K562 (cell line): ENCODE measurements around the gene SH3BP5L. TPM values are rescaled to one million over a fixed set of nuclear protein-coding genes. Genes with fewer than 3 reads are reported as not detected.
A peak's percentile ranks its signal among the peaks of the same experiment; 100 is the strongest.

ENCODE experiments used
- ETV6 ChIP-seq, 3 experiments: fragments of 150-350 bp in 1 of 3; sonication (generic) in 1 of 3; formaldehyde crosslinking in 1 of 3; IDR thresholded peaks; 2 replicates each; pipeline versions ENCODE4 v1.6.1 to v1.8.0; 2014 to 2022; ENCODE audit warnings: borderline replicate concordance in 2 of 3, low read depth in 2 of 3, antibody characterized with exemption in 1 of 3, low read length in 1 of 3, mild to moderate bottlenecking in 1 of 3, missing genetic modification reagents in 1 of 3
- MAZ ChIP-seq, 2 experiments: fragments of 450-650 bp in 1 of 2; sonication (generic) in 1 of 2; formaldehyde crosslinking; IDR thresholded peaks in 1 of 2; conservative IDR thresholded peaks in 1 of 2; 2 replicates each; pipeline versions ENCODE4 v1.4.0 to v1.5.0; 2020; ENCODE audit warnings: mild to moderate bottlenecking in 1 of 2, missing genetic modification reagents in 1 of 2
- MTA1 ChIP-seq: fragments of 450-650 bp; IDR thresholded peaks from 2 replicates; pipeline ENCODE4 v1.6.1; 2017; ENCODE audit warnings: borderline replicate concordance
- POLR2H ChIP-seq: IDR thresholded peaks from 2 replicates; pipeline ENCODE4 v1.6.1; 2016; ENCODE audit warnings: missing genetic modification characterization, low read depth, mild to moderate bottlenecking, control low read depth, missing compliant biosample characterization, moderate library complexity
- PURB ChIP-seq: sonication (generic); formaldehyde crosslinking; IDR thresholded peaks from 2 replicates; pipeline ENCODE4 v1.9.0; 2021; ENCODE audit warnings: low read depth, mild to moderate bottlenecking, missing genetic modification reagents
- RFX5 ChIP-seq: IDR thresholded peaks from 2 replicates; pipeline ENCODE4 v1.6.1; 2011; ENCODE audit warnings: low read depth, mild to moderate bottlenecking, improper control_type of control experiment, low read length
- RNF2 ChIP-seq: sonication (generic); IDR thresholded peaks from 2 replicates; pipeline ENCODE4 v1.6.1; 2016
- SIN3A ChIP-seq, 2 experiments: fragments of 150-350 bp in 1 of 2; IDR thresholded peaks; 2 replicates each; pipeline ENCODE4 v1.6.1; 2011 to 2016; ENCODE audit warnings: borderline replicate concordance in 2 of 2, low read depth in 2 of 2, low read length in 2 of 2, mild to moderate bottlenecking in 2 of 2, moderate library complexity in 2 of 2; ENCODE audit not compliant: control insufficient read depth in 1 of 2
- ZNF232 ChIP-seq: sonication (generic); formaldehyde crosslinking; IDR thresholded peaks from 2 replicates; pipeline ENCODE4 v1.8.0; 2022; ENCODE audit warnings: mild to moderate bottlenecking, missing genetic modification reagents
- ZNF444 ChIP-seq: fragments of 250-450 bp; sonication (Bioruptor Pico); IDR thresholded peaks from 2 replicates; pipeline ENCODE4 v1.4.0; 2020; ENCODE audit warnings: mild to moderate bottlenecking, moderate library complexity
- polyA plus RNA-seq, 8 experiments: library from polyadenylated mRNA; depleted of rRNA in 4 of 8; stranded (reverse) in 5 of 8; unstranded in 3 of 8; fragments of >200 nt; fragmentation: Nextera tagmentation in 2 of 8; fragmentation: Illumina TruSeq in 1 of 8; extraction: Ambion mirVana in 2 of 8; extraction: Trizol in 1 of 8; gene quantifications; 2 replicates each; pipeline versions ENCODE4 v1.2.1 to v1.2.3, GENCODE V29; 2011 to 2014; ENCODE audit warnings: inconsistent platforms in 1 of 8, missing spikeins in 1 of 8
- total RNA-seq, 7 experiments: library from RNA; depleted of rRNA in 6 of 7; stranded (reverse); fragments of >200 nt in 6 of 7; fragmentation: Illumina TruSeq in 2 of 7; extraction: Trizol in 2 of 7; gene quantifications; 2 replicates each; pipeline versions ENCODE4 v1.2.1 to v1.2.3, GENCODE V29; 2011 to 2021; ENCODE audit warnings: low replicate concordance in 1 of 7
- TF ChIP-seq, protein P1 (sequence below): sonication (generic); formaldehyde crosslinking; IDR thresholded peaks from 2 replicates; pipeline ENCODE4 v1.9.0; 2022; ENCODE audit warnings: mild to moderate bottlenecking, missing genetic modification reagents
- TF ChIP-seq, protein P2 (sequence below): fragments of 250-450 bp; sonication (Bioruptor Pico); IDR thresholded peaks from 2 replicates; pipeline ENCODE4 v1.4.0; 2020
- TF ChIP-seq, protein P3 (sequence below): fragments of 450-650 bp; IDR thresholded peaks from 2 replicates; pipeline ENCODE4 v1.6.1; 2017; ENCODE audit warnings: antibody characterized with exemption
- TF ChIP-seq, protein P4 (sequence below): conservative IDR thresholded peaks from 2 replicates; pipeline ENCODE4 v1.6.1; 2011; ENCODE audit warnings: low read depth, mild to moderate bottlenecking, low read length; ENCODE audit not compliant: control insufficient read depth
- TF ChIP-seq, protein P5 (sequence below): fragments of 450-650 bp; IDR thresholded peaks from 2 replicates; pipeline ENCODE4 v1.6.1; 2016; ENCODE audit warnings: low read depth, mild to moderate bottlenecking, moderate library complexity

Gene SH3BP5L
- total and polyA plus RNA-seq, 9 of the 15 experiments (the other 6 are each of a cell fraction or from before 2014, with no cell fraction given) = 1.9 to 26.5 (median 15.8) TPM

DNA sequence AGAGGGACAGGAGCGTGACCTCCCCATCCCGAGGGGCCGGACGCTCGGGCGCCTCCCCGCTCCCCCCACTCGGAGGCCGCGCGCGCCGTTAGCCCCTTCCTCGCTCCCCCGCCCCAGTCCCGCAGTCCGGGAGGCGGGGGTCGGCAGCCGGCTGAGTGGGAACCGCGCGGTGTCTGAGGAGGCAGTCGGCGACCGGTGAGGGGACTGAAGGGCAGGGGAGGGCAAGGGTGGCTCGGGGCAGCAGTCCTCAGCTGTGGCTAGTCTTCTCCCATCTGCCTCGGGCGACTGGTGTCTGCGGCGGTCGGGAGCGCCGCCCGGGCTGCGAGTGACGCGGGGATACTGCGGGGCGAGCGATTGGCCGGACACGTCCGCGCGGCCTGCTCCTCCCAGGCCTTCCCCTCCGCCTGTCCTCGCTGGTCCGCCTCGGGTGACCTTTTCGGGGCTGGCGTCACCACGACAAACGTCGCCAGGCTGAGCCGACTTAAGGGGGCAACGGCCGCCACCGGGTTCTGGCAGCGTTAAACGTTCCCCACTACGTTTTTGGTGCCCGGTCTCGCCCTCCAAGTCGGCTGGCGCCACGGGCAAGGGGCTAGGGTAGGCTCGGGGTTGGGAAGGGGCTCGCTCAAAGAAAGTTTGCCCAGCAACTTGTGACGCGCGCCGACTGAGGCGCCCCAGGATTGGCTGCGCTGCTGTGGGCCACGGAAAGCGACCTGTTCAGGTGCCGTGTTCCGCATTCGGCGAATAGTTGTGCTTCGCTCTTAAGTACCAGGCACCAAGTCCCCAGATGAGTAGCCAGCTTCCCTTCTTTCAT lies 12.8 kb upstream of the SH3BP5L start (continued):
- TF ChIP-seq, protein P1, sequence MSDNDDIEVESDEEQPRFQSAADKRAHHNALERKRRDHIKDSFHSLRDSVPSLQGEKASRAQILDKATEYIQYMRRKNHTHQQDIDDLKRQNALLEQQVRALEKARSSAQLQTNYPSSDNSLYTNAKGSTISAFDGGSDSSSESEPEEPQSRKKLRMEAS (CRISPR knock-in tag) = peak; percentile 79
- TF ChIP-seq, protein P2, sequence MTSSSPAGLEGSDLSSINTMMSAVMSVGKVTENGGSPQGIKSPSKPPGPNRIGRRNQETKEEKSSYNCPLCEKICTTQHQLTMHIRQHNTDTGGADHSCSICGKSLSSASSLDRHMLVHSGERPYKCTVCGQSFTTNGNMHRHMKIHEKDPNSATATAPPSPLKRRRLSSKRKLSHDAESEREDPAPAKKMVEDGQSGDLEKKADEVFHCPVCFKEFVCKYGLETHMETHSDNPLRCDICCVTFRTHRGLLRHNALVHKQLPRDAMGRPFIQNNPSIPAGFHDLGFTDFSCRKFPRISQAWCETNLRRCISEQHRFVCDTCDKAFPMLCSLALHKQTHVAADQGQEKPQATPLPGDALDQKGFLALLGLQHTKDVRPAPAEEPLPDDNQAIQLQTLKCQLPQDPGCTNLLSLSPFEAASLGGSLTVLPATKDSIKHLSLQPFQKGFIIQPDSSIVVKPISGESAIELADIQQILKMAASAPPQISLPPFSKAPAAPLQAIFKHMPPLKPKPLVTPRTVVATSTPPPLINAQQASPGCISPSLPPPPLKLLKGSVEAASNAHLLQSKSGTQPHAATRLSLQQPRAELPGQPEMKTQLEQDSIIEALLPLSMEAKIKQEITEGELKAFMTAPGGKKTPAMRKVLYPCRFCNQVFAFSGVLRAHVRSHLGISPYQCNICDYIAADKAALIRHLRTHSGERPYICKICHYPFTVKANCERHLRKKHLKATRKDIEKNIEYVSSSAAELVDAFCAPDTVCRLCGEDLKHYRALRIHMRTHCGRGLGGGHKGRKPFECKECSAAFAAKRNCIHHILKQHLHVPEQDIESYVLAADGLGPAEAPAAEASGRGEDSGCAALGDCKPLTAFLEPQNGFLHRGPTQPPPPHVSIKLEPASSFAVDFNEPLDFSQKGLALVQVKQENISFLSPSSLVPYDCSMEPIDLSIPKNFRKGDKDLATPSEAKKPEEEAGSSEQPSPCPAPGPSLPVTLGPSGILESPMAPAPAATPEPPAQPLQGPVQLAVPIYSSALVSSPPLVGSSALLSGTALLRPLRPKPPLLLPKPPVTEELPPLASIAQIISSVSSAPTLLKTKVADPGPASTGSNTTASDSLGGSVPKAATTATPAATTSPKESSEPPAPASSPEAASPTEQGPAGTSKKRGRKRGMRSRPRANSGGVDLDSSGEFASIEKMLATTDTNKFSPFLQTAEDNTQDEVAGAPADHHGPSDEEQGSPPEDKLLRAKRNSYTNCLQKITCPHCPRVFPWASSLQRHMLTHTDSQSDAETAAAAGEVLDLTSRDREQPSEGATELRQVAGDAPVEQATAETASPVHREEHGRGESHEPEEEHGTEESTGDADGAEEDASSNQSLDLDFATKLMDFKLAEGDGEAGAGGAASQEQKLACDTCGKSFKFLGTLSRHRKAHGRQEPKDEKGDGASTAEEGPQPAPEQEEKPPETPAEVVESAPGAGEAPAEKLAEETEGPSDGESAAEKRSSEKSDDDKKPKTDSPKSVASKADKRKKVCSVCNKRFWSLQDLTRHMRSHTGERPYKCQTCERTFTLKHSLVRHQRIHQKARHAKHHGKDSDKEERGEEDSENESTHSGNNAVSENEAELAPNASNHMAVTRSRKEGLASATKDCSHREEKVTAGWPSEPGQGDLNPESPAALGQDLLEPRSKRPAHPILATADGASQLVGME = peak; percentile 86
- TF ChIP-seq MAZ (CRISPR knock-in tag; conservative IDR thresholded peaks at IDR 0.05 in 1 of 2, IDR thresholded peaks at IDR 0.05 in 1 of 2) (peak; percentile 40 to 50; a peak in 2 of 4 replicates), MTA1 (no peak), ZNF232 (0 out of 2 replicates have a peak, but pooled peaks have one; percentile 69), ETV6 (IDR thresholded peaks at IDR 0.05; ENCODE audit: borderline replicate concordance in 1 of 2, low read depth in 2 of 2, low read length in 1 of 2) (no peak), ETV6 (CRISPR knock-in tag; IDR thresholded peaks at IDR 0.05; ENCODE audit: borderline replicate concordance) (peak; percentile 11; the same call in 1 of the 2 replicates), SIN3A (IDR thresholded peaks at IDR 0.05; ENCODE audit: borderline replicate concordance in 2 of 2, control insufficient read depth in 1 of 2, low read depth in 2 of 2, low read length in 2 of 2) (0 out of 4 replicates have a peak, but pooled peaks of 1 of the 2 experiments have one; percentile 61), RNF2 (0 out of 2 replicates have a peak, but pooled peaks have one; percentile 62), RFX5 (peak; percentile 98), PURB (no peak), ZNF444 (CRISPR knock-in tag) (no peak), POLR2H (tag) (peak; percentile 82; the same call in 1 of the 2 replicates)
- TF ChIP-seq, protein P3, sequence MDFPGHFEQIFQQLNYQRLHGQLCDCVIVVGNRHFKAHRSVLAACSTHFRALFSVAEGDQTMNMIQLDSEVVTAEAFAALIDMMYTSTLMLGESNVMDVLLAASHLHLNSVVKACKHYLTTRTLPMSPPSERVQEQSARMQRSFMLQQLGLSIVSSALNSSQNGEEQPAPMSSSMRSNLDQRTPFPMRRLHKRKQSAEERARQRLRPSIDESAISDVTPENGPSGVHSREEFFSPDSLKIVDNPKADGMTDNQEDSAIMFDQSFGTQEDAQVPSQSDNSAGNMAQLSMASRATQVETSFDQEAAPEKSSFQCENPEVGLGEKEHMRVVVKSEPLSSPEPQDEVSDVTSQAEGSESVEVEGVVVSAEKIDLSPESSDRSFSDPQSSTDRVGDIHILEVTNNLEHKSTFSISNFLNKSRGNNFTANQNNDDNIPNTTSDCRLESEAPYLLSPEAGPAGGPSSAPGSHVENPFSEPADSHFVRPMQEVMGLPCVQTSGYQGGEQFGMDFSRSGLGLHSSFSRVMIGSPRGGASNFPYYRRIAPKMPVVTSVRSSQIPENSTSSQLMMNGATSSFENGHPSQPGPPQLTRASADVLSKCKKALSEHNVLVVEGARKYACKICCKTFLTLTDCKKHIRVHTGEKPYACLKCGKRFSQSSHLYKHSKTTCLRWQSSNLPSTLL = peak; percentile 66; the same call in 1 of the 2 replicates
- TF ChIP-seq, protein P4, sequence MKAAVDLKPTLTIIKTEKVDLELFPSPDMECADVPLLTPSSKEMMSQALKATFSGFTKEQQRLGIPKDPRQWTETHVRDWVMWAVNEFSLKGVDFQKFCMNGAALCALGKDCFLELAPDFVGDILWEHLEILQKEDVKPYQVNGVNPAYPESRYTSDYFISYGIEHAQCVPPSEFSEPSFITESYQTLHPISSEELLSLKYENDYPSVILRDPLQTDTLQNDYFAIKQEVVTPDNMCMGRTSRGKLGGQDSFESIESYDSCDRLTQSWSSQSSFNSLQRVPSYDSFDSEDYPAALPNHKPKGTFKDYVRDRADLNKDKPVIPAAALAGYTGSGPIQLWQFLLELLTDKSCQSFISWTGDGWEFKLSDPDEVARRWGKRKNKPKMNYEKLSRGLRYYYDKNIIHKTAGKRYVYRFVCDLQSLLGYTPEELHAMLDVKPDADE = peak; percentile 67; the same call in 1 of the 2 replicates
- TF ChIP-seq, protein P5, sequence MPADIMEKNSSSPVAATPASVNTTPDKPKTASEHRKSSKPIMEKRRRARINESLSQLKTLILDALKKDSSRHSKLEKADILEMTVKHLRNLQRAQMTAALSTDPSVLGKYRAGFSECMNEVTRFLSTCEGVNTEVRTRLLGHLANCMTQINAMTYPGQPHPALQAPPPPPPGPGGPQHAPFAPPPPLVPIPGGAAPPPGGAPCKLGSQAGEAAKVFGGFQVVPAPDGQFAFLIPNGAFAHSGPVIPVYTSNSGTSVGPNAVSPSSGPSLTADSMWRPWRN = peak; percentile 75
